ENCODE measurements around the gene PUS3. TPM values are rescaled to one million over a fixed set of nuclear protein-coding genes. Genes with fewer than 3 reads are reported as not detected.

The PUS3 gene
- total RNA-seq, 4 donors from 2014 or later = 0.60 to 8.7 (median 4.1) TPM

DNA sequence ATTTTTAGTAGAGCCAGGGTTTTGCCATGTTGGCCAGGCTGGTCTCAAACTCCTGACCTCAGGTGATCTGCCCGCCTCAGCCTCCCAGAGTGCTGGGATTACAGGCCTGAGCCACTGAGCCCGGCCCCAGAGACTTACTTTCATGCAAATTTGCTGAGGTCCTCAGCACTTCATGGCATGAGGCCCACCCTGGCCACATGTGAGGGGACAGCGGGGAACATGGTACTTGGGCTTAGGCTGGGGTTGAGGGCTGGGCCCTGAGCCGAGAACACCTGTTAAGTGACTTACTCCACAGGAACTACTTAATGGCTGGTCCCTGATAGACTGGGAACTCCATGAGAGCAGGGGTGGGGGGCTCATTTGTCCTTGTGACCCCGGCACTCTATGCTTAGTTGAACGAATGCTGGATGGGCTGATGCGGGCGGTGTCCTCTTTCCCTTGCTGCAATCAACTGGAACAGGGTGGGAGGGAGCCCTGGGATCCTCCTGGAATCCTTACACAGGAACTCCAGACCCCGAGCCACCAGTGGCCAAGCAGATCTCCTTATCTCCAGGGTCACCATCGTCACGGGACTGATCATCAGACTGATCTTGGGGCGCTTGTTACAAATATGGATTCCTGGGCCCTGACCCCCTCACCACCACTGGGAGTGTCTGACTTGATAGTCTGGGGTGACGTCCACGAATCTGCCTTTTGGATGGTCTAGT, 43.9 kb upstream of the PUS3 start:
- H3K9me3 ChIP-seq = no peaks in the 10 kb centered on the region
- H3K4me3 ChIP-seq = no peak overlapping the region
- 82% methylated on average over 13 of the region's 14 CpGs; no CpG with 5 or more reads in 1 of the 2 donors for WGBS, 2 donors (ENCODE audit: low coverage in 1 of 2)
- H3K4me1 ChIP-seq = peaks cover 8 to 10% (median 9%) of the 10 kb centered on the region in 4 donors
- TF ChIP-seq POLR2A (IDR thresholded peaks at IDR 0.05) = no peak
- no peak for TF ChIP-seq EP300 (IDR thresholded peaks at IDR 0.05; ENCODE audit: low read depth)
- no peak for TF ChIP-seq POLR2AphosphoS5 (IDR thresholded peaks at IDR 0.05)
- TF ChIP-seq CTCF (IDR thresholded peaks at IDR 0.05) = no peak
- H3K36me3 ChIP-seq = no peaks in the 10 kb centered on the region
- H3K27me3 ChIP-seq = no peaks in the 10 kb centered on the region
- in situ Hi-C loops (cut with MboI; ENCODE audit: low pct_ligation_motif_present in 1 of 4, low pct_unique_long_range_greater_than_20kb in 1 of 4, low sequenced_read_pairs in 3 of 4) (no loop called here), intact Hi-C loops (cut with DNase I; ENCODE audit: low total_unique reads) (no loop called here)
- no peak for DNase-seq
- H3K27ac ChIP-seq = no peak overlapping the region

GRCh38 chr11:125945797-125946520, 43.0 kb upstream of the PUS3 start, which contains the start of gene VSIG10L2:
TSS of gene VSIG10L2 (plus strand) at chr11:125946044. CDS start at chr11:125946056, 12 bp downstream.
- TF ChIP-seq CTCF (IDR thresholded peaks at IDR 0.05) (no peak), EP300 (IDR thresholded peaks at IDR 0.05; ENCODE audit: low read depth) (no peak), POLR2AphosphoS5 (IDR thresholded peaks at IDR 0.05) (no peak), POLR2A (IDR thresholded peaks at IDR 0.05) (no peak)
- peaks cover 2 to 6% (median 4%) of the 10 kb centered on the region in 4 donors for H3K4me1 ChIP-seq
- in situ Hi-C loops (cut with MboI; ENCODE audit: low pct_ligation_motif_present in 1 of 4, low pct_unique_long_range_greater_than_20kb in 1 of 4, low sequenced_read_pairs in 3 of 4) (no loop called here), intact Hi-C loops (cut with DNase I; ENCODE audit: low total_unique reads) (no loop called here)
- no peaks in the 10 kb centered on the region for H3K9me3 ChIP-seq
- WGBS, 2 donors (ENCODE audit: low coverage in 1 of 2) = 77 to 92% methylated on average over 5 to 8 of the region's 8 CpGs
- no peak within 1 kb of the TSS for H3K27ac ChIP-seq
- no peaks in the 10 kb centered on the region for H3K27me3 ChIP-seq
- no peak for DNase-seq
- no peak within 1 kb of the TSS for H3K4me3 ChIP-seq
- no peaks in the 10 kb centered on the region for H3K36me3 ChIP-seq

GRCh38 chr11:125945011-125945796, 42.2 kb upstream of the PUS3 start:
- intact Hi-C loops (cut with DNase I; ENCODE audit: low total_unique reads) (no loop called here), in situ Hi-C loops (cut with MboI; ENCODE audit: low pct_ligation_motif_present in 1 of 4, low pct_unique_long_range_greater_than_20kb in 1 of 4, low sequenced_read_pairs in 3 of 4) (no loop called here)
- 64 to 78% methylated on average over 8 to 15 of the region's 15 CpGs for WGBS, 2 donors (ENCODE audit: low coverage in 1 of 2)
- no peaks in the 10 kb centered on the region for H3K9me3 ChIP-seq
- no peak overlapping the region for H3K27ac ChIP-seq
- no peaks in the 10 kb centered on the region for H3K27me3 ChIP-seq
- H3K4me1 ChIP-seq = no peaks in the 10 kb centered on the region
- no peaks in the 10 kb centered on the region for H3K36me3 ChIP-seq
- TF ChIP-seq CTCF (IDR thresholded peaks at IDR 0.05) (no peak), EP300 (IDR thresholded peaks at IDR 0.05; ENCODE audit: low read depth) (no peak), POLR2A (IDR thresholded peaks at IDR 0.05) (no peak), POLR2AphosphoS5 (IDR thresholded peaks at IDR 0.05) (no peak)
- no peak overlapping the region for H3K4me3 ChIP-seq
- DNase-seq = no peak

All from transverse colon (tissue), 4 donors.